Raji (cell line): Measurements from ENCODE around the gene TMEM40.

Experiments
- POLR2A ChIP-seq: IDR thresholded peaks from 2 replicates; pipeline ENCODE4 v1.6.1; 2011; ENCODE audit warnings: low read depth, low read length, control low read depth; ENCODE audit not compliant: insufficient read depth

TMEM40 gene

DNA sequence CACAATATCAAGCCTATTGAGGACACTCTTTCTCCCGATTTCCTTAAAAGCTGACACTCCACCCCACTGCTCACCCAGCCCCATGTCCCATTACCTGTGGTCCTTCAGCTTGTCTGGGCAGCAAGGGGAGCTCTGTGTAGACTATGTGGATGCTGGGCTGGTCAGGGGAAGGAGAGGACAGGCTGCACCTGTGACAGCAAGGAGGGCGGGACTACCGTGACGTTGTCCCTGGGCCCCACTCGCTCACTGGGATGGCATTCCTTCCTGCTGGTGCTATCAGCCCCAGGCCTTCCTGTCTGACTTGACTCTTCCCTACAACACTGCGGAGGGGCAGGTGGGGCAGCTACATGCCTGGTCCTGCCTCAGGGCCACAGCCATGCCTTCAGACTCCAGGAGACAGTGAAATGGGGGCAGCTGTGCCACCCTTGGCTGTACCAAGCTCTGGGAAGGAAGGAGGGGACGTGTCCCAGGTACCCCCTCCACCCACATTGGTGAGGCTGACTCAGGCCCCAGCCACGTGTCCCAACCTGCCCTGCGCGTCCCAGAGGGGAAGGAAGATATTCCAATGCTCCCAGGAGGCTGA lies at the start of gene TMEM40:
TSS of gene TMEM40 (minus strand) at position 163 of the 583 bp plus-strand sequence. CDS start 9,427 bp downstream, outside the sequence.
- TF ChIP-seq POLR2A, result no peak

DNA sequence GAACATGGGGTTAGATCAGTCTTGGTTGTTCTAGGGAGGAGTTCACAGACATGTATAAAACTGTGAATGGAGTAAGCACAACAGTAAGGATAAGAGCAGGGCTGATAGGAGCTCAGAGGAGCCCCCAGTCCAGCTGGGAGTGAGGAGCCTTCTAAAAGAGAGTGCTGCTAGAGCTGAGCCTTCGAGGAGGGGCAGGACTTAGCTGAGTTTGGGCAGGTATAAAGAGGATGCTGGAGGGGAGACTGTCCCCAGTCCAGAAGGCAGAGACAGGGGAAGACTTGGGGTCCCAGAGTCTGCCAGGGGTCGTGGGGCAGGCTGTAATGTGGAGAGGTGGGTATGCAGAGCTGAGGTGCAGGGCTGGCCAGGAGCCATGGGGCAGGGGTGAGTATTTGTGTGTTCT lies 49.5 kb upstream of the TMEM40 start:
- no peak for TF ChIP-seq POLR2A

DNA sequence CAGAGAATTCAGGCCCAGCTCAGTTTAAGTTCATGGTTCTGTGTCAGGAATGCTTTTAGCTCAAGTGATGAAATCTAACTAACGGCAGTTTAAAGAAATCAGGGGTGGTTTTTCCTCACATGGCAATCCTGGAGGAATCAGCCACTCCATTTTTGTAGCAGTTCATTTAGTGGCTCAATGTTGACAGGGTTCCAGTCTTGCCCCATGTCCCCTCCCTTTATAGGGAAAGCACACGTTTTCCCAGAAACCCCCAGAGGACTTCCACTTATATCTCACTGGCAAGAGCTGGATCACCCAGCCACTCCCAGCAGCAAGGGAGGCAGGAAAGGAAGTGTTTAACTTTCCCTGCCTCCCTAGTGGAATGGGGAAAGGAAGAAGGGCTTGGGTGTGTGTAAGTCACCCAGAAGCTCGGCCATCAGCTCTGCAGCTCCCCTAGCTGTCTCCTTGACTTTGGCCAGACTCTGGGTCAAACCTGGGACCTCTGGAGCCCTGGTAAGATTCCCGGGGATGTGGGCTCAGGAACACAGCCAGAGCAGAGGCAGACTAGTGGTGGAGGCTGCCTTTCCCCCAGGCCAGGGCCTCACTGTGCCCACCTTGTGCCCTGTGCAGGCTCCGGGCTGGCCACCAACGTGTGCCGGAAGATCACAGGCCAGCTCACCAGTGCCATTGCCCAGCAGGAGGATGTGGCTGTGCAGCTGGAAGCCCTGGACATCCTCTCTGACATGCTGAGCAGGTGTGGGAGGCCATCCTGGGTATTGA lies 48.7 kb upstream of the TMEM40 start:
- no peak for TF ChIP-seq POLR2A

DNA sequence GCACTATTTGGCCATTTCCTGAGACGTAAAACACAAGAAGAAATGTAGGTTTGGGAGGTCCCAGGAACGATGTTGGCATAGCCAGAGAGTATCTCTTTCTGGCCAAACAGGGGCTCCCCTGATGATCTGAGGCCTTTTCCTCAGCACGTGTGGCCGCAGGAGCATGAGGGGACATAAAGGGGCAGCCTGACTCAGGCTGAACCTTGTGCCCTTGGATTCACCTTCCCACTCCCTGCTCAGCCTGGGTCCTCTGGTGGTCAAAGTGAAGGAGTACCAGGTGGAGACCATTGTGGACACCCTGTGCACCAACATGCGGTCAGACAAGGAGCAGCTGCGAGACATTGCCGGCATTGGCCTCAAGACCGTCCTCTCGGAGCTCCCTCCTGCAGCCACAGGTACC lies 48.0 kb upstream of the TMEM40 start:
- TF ChIP-seq POLR2A, result no peak

- no peak for TF ChIP-seq POLR2A
Measured at GRCh38 chr3:12803371-12803770, 44.3 kb upstream of the TMEM40 start.

- TF ChIP-seq POLR2A, result no peak
Measured at GRCh38 chr3:12799525-12800440, 40.7 kb upstream of the TMEM40 start.

DNA sequence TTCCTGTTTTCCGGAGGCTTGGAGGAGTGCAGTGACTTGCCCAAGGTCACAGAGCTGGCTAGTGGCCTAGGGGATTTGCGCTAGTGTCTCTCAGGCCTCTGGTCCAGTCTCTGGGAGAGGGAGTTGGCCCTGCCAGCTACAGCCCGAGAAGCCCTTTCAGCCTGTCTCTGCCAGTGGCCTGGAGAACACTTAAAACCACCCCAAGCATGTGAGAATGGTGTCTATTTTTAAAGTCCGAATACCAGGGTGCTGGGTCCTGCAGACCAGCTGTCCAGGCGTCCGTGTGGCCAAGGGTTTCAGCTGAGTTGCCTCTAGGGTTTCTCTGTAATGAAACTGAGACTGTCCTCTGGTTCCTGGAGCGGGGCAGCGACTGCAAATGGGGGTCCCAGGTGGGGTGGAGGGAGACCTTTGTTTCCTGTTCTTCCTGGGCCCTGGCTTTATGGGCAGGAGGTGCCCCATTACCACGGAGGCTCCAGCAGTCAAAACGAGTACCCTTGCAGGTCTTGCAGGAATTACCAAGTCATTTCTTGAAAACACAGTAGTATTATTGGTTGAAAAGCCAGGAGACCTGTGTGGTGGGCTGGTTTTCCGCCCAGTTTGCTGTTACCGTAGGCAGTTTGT lies 39.6 kb upstream of the TMEM40 start:
- TF ChIP-seq POLR2A, result no peak

GRCh38 chr3:12797892-12798558 lies 39.0 kb upstream of the TMEM40 start:
- TF ChIP-seq POLR2A, result no peak

GRCh38 chr3:12797124-12797891 lies 38.2 kb upstream of the TMEM40 start:
- no peak for TF ChIP-seq POLR2A

DNA sequence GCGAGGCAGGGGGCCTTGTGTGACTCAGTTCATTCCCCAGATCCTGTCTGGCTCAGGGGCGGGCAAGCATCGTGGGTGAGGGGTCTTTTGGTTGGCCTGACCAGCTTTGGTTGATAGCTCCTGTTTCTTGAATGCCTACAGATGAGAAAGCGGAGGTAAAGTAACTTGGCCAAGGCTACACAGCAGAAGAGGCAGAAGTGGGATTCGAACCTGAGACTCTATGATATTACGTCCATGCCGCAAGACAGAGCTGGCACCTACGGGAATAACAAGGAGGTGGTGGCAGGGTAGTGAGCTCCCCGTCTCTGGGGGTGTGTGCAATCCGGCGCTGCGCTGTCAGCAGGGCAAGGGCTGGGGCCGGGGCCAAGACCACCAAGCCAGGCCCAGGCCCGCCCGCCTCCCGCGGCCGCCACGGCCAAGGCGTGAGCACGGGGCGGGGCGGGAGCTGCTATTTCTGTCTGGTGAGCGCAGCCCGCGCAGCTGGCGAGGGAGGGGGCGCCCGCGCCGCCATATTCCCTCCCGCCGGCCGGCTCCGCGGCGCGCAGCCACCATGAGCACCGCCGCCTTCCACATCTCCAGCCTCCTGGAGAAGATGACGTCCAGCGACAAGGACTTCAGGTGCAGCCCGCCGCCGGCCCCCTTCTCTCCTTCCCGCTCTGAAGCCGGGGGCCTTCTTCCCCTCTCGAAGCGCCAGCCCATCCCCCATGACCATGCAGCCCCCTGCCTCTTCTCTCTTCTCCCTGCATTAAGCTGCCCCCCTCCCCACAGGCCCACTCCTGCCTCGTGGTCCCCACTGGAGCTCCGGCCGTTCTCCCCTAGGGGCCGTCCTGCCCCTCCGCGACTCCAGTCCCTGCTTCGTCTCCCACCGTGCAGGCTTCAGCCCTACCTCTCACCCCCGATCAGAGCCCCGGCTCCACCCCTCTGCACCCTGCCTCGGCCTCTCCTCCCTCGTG lies 37.4 kb upstream of the TMEM40 start, which contains the start of gene CAND2:
TSS of gene CAND2 (plus strand) at position 510 of the 953 bp plus-strand sequence. CDS start at position 551, 41 bp downstream.
- TF ChIP-seq POLR2A, result no peak

DNA sequence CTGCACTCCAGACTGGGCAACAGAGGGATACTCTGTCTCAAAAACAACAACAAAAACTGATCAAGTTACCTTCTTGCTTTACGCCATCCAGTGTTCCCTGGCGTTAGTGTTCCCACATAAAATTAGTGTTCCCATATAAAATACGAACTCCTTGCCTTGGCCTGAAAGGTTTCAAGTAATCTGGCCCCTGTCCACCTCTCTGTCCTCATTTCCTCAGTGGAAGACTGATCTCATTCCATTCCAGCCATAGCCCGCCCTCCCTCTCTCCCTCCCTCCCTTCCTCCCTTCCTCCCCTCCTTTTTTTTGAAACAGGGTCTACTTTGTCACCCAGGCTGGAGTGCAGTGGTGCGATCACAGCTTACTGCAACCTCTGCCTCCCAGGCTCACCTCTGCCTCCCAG lies 34.6 kb upstream of the TMEM40 start:
- TF ChIP-seq POLR2A, result no peak

DNA sequence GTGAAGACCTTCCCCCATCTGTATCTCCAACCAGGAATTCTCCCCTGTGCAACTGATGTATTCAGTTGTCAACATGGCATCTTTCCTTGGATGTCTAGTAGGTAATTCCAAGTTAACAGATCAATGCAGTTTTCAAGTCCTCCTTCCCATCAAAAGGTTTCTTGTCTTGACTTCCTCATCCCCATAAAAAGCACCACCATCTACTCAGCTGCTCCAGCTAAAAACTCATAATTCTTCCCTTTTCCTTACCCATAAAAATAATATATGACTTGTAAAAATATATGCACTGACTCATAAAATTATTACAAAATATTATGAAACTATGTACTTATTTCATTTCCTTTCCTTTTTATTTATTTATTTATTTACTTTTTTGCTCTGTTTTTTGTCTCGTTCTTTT lies 32.4 kb upstream of the TMEM40 start:
- TF ChIP-seq POLR2A, result no peak

DNA sequence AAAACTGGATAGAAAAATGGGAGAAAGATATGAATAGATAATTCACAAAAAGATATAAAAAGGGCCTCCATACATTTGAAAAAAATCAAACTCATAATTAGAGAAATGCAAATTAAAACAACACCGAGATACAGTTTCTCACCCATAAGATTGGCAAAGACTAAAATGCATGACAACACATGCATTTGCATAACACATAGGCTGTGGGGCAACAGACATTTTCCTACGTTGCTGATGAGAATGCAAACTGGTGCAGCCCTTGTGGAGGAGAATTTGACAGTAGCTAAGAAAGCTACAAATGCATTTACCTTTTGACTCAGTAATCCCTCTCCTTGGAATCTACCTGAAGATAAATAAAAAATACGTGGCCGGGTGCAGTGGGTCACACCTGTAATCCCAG lies 26.0 kb upstream of the TMEM40 start:
- TF ChIP-seq POLR2A, result no peak

GRCh38 chr3:12782172-12782815 lies 23.2 kb upstream of the TMEM40 start:
- TF ChIP-seq POLR2A, result no peak
